HS-5 (cell line): ENCODE results near the gene SRR.
A peak's percentile ranks its signal among the peaks of the same experiment; 100 is the strongest.
"Not testable (repeated sequence)": the region's sequence is repeated elsewhere in the genome, so short reads cannot be mapped to it uniquely, and the experiment has no call there.

Experiments
- DNase-seq: peaks from one replicate; pipeline ENCODE4 v3.0.0-alpha.2; 2012; ENCODE audit warnings: low read depth

The SRR gene

DNA sequence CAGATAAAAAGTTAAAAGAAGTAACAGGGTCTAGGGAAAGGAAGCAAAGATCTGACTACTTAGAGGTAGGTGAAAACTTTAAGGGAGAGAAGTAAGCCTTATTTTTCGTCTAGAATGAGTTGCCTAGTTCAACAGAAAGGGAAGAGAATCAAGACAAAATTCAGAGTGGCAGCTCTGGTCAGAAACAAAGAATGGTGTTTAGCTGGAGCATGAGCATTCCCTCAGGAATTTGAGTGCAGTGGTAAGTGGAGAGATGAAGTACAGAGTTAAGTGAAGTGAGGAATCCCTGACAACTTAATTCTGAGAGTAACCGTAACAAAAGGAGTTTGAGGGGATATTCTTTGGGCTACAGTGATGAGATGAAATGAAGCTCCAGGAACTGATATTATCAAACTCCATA, 11.7 kb upstream of the SRR start:
- no peak for DNase-seq

DNA sequence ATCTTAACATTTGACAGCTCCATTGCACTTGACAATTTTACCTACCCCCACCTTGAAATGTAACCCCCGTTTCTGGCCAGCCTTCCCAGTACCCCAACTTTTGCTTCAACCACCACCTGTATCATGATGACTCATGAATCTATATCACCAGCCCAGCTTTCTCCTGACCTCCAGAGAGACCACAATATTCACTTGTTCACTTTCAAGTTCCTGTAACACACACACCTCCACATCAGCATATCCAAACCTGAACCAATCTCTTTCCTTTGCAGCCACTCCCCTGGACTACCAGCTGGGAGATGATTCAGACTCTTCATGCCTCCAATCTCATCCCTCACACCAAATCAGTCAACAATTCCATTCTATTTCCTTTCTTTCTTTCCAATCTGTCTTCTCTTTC, 8.2 kb upstream of the SRR start:
- no peak for DNase-seq

DNA sequence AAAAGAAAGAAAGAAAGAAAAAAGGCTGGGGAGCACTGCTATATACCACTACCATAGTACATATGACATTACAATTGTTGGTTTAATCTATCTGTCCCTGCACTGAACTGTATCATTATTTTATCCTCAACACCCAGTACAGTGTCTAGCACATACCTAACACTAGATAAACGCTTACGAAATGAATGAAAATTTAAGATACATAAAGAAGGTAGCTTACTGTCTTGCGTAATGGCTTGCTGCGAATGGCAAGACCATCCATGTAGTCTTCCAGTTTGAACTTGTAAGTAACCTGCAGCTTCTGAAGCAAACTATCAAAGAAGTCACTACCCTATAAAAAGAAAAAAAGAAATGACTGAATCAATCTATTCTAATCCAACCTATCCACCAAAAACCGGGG, 6.7 kb upstream of the SRR start:
- DNase-seq, result no peak

DNA sequence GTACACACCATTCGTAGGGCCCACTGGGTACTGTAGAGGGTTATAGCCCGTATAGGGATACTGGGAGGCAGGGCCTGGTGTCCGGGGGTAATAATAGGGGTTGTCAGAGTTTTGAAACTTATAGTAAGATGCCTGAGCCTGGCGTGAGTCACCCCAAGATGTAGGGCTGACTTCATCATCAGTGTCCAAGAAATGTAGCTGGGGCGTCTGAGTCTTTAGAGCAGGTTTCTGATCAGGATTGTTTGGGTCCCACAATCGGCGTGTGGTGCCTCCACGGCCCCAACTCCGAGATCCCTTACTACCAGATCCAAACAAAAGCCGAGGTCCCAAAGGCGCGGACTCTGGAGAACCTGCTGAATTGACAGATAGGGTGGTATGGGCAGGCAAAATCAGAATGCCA, 4.6 kb upstream of the SRR start:
- no peak for DNase-seq

DNA sequence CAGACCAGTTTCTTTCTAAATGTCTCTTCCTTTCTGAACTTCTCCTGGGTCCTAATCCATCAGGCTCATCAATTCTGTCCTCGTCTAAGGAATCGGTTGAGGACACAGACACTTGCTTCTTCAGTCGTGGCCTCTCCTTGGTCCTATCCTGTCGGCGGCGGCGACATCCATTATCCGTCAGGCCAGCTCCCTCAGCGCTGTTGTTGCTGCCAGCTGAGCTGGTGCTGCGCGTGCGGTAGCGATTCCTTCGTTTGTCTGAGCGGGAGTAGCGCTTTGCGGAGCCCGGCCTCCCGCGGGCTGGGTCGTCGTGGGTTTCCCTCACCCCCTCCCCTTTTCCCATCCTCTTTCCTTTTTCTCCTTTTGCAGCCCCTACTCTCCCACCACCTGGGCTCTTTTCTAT, 4.0 kb upstream of the SRR start:
- no peak for DNase-seq

DNA sequence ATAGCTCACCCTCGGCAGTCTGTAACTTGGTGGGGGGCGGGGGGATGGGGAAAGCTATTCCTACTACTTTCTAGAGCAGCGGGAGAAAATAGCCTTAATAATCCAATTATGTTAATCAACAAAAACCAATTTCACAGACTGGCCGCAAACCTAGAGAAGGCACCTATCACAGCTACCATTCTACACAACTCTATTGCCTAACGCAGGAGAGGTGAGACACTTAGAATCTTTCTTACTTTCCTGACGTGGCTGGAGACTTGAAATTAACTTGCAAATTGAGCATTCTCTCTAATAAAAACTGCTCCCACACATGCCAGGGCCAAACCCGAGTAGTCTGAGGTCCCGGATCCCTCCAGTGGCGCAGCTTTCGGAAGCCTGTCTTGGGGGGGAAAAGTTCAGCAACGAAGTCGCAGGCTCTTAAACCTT, 959 bp upstream of the SRR start:
- DNase-seq, result no peak

DNA sequence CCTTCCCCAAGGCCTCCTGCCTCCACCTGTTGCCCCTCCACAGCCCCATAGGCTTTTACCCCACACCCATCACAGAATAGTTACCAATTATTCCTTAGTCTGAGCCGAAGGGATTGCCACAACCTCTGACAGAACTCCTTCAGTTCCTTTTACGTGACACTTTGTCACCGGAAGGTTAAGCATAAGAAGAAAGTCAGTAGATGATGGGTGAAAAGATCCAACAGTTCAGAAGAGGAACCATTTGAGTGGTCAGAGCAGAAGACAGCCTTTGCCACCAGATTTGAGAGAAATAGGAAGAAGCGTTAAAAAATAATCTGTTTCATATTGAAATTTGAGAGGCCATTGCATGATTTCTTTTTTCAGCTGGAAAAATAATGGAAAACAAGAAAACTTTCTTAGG, 1.2 kb downstream of the SRR start:
- no peak for DNase-seq

DNA sequence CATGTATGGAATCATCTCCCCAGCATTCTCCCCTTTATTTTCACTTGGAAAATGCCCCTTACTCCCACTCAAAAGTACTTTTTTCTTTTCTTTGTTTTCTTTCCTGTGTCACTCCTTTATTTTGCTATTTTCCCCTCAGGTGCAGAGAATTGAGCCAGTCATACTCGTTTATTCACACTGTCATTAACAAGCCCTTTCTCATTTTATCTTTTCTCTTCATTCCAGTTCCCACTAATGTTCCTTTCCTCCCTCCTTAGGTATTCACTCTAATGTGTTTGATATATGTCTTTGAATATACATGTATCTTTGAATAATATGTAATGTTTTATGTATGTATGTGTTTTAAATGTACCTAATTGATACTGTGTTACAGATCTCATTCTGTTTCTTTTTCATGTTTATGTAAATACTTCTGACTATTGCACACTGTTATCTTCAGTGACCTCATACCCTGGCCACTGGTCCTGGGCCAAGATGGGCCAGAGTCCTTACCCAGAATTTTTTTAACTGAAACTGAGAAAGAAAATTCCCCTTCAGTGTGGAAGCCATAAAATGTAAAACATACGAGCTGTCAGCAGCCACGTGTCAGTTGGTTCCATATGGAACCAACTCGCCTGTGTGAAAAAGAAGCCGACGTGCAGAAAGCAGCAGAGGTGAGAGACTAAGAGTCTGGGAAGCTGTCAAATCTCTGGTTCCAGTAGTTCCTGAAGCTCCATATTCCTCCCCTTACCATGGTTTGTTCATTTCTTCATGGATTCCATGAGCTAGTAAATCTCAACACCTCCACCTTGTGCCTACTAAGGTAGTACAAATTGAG, 5.8 kb downstream of the SRR start:
- no peak for DNase-seq

DNA sequence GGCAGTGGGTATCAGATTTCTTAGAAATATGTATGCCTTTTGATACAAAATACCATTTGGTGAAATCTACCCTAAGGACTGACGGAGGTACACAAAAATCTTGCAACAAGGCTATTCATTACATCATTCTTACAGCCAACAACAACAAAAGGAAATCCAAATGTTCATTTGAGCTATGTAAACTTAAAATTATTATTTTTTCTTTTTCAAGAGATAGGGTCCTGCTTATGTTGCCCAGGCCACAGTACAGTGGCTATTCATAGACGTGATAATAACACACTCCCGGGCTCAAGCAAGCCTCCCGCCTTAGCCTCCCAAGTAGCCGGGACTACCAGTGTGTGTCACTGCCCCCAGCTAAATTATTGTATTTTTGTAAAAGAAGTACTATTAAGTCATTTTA, 9.0 kb downstream of the SRR start:
- DNase-seq, result no peak

DNA sequence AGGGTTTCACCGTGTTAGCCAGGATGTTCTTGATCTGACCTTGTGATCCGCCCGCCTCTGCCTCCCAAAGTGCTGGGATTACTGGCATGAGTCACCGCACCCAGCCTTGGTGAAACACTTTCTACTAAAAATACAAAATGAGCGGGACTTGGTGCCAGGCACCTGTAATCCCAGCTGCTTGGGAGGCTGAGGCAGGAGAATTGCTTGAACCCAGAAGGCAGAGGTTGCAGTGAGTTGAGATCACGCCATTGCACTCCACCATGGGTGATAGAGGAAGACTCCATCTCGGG, 13.1 kb downstream of the SRR start:
- not testable (repeated sequence) for DNase-seq

DNA sequence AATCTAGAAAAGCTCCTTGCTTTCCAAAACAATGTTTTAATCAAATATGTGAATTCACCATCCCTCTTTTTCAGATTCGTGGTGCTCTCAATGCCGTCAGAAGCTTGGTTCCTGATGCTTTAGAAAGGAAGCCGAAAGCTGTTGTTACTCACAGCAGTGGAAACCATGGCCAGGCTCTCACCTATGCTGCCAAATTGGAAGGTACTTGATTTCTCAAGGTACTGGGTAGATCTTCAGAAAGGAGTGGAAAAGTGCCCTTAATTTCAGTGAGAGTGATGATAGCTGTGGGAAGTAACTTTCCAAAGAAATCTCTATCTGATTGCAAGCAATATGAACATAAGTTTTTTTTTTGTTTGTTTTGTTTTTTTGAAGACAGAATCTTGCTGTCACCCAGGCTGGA, 14.0 kb downstream of the SRR start:
- DNase-seq, result no peak

DNA sequence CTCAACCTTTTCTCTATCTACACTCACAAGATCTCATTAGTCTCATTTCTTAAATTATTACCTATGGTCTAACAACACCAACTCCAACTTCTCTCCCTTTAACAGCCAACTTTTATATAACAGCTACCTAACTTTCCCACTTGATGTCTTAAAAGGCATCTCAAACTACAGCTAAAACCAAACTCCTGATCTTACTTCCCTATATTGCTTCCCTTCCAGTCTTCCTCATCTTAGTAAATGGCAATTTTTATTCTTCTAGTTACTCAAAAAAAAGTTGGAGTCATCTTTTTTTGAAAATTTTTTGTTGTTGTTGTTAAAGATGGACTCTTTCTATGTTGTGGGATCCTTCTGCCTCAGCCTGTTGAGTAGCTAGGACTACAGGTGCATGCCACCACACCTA, 15.3 kb downstream of the SRR start:
- no peak for DNase-seq

DNA sequence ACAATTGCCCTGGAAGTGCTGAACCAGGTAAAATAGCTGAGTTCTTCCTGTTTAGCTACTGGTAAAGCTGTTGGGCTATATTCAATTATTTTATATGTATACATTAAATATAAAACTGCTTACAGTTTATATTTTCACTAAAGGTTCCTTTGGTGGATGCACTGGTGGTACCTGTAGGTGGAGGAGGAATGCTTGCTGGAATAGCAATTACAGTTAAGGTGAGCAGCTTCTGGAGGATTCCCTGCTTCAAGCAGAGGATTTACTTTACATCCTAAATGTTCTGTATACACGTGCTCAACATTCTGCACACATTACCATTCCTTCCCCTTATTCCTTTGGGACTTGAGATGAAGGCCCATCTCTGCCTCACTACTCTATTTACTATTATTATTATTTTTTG, 17.6 kb downstream of the SRR start:
- DNase-seq, result no peak

DNA sequence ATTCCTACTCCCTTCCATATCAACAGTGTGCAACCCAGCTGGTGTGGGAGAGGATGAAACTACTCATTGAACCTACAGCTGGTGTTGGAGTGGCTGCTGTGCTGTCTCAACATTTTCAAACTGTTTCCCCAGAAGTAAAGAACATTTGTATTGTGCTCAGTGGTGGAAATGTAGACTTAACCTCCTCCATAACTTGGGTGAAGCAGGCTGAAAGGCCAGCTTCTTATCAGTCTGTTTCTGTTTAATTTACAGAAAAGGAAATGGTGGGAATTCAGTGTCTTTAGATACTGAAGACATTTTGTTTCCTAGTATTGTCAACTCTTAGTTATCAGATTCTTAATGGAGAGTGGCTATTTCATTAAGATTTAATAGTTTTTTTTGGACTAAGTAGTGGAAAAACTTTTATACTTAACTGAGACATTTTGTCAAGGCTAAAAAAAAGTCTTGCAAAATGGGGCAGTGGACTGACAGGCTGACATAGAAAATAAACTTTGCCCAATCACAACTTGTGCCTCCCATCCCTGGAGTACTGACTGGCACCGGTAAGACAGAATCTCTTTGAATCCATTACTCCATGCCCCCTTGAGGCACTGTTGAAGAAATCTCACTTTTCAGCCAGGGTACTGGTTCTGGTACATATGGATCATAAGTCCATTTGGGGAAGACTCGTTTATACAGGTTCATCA, 20.0 kb downstream of the SRR start:
- DNase-seq, result no peak

DNA sequence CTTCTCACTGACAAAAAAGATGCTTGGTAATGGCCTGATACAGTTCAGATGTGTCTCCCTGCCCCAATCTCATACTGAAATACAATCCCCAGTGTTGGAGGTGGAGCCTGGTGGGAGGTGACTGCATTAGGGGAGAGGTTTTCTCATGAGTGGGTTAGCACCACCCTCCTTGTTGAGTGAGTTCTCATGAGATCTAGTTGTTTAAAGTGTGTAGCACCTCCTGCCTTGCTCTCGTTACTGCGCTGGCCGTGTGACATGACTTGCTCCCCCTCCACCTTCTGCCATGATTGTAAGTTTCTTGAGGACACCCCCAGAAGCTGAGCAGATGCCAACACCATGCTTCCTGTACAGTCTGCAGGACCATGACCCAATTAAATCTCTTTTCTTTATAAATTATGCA, 27.6 kb downstream of the SRR start:
- no peak for DNase-seq

DNA sequence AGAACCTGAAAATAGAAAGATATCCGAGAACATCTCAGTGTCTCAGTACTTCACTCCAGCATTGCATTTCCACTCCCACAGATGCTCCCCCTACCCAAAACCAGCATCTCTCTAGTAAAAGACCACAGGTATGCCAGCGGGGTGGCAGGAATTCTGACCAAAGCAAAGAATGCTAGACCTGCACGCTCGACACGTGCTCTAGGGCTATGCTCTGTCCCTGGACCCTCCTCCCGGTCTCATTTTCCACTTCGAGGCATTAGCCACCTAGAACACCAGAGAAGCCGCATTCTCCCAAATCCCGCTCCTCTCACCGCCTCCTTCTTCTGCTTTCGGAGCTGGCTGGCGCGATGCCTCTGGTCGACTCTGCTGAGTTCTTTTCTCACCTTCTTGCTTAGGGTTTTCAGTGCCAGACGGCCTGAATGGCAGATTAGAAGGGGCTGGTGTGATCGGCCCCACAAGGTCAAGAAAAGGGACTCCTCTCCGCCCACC, 32.0 kb downstream of the SRR start:
- DNase-seq, result no peak

DNA sequence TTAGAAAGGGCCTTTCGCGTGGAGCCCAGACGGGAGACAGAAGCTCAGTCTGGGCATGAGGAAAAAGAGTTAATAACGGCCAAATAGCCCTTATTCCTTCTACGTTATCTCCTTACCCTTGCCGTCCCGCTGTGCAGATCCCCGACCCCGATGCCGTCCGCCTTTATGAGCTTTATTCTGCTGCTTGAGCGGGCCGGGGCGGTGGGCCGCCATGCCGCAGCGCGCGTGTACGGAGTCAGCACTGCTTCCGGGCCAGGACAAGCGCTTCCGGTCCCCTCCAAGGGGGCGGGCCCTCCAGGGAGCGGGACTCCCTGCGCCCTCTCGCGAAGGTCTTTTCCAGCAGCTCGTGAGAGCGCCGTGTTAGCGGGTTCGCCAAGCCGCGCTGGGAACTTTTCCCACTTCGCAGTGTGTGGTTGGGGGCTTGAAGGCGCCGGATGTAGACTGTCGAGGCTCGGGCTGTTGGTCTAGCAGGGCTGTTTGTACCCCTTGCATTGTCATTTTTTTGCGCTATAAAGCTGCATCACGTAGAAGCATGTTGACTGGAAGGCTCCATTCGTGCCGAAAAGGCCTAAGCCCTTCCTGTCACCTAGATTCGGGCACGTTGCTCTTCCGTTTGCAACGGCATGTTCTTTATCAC, 32.6 kb downstream of the SRR start, which contains the start of gene TSR1:
Gene TSR1, minus strand, starts transcription at position 243 of the 637 bp plus-strand sequence. Its CDS starts 30 bp downstream, at position 213.
- peak; percentile 63 for DNase-seq

DNA sequence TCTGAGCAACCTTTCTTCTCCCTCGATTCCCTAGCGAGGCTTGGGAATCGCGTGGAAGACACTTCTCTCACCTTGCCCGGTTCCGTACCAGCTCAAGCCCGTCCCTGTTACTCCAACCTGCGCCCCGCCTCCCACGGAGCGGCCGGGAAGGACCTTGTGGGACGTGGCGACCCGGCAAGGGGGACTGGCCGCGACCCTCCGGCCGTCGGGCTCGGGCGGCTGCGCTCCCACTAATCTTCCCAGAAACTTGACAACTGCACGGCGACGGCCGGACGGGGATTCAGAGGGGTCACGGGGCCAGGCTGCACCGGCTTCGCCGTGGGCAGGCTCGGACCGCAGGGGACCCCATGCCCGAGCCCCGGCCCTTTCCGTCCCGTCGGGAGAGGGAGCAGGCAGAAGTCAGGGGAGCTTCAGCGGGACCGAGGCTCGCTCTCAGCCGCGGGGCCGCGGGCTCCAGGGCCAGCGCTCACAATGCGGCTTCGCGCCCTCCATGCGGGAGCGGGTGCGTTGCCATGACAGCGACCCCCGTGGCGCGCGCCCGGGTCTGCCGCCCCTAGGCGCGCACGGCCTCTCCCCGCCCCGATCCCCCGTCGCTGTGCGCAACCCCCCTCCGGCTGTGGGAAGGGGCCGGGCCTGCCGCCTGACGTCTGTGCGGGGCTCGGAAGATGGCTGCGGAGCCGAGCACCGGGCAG, 33.2 kb downstream of the SRR start, which contains the start of gene SGSM2:
Gene SGSM2, plus strand, starts transcription at position 650 of the 692 bp plus-strand sequence. CDS start 188 bp downstream, outside the sequence.
- no peak for DNase-seq

DNA sequence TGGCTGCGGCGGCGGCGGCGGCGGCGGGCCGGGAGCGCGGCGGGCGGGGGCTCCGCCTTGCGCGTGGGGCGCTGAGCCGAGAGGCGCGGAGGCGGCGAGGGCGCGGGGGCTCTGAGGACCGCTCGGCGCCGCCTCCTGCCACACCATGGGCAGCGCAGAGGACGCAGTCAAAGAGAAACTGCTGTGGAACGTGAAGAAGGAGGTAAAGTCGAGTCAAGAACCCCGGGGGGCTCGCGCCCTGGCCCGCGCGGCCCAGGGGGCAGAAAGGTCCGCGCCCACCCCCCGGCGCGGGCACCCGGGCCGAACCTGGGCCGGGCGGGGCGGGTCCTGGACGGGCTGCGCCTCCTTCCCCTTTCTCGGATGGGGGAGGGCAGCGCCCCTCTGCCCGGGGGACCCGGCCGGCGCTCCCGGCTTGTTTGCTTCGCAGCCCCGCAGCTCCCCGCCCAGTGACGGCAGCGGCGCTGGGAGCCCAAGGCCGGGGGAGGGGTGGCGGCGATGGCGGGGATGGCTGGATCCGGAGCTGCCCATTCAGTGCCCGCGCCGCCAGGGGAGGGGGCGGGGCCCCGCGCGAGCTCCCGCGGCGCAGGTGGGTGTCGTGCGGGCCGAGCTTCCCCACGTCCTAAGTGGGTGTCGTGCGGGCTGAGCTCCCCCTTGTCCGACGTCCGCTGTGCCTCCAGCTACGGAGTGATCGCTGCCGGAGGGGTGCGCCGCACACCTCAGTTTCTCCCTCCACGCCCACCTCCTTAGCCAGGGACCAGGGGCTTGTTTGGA, 34.0 kb downstream of the SRR start:
- no peak for DNase-seq

DNA sequence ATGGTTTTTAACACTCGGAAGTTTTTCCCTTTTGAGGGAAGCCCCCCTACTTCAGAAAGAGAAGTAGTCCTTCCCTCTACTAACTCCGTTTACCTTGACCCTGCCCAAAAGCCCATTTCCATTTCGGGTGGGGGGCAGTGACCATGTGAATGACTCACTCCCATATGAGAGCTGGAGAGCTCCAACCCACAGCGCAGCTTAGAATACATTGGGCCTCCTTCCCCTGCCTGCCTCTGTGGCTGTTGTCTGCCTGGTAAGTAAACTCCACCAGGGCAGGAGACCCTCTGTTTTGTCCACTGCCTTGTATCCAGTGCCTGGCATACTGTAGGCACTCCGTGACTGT, 34.5 kb downstream of the SRR start:
- DNase-seq, result no peak

DNA sequence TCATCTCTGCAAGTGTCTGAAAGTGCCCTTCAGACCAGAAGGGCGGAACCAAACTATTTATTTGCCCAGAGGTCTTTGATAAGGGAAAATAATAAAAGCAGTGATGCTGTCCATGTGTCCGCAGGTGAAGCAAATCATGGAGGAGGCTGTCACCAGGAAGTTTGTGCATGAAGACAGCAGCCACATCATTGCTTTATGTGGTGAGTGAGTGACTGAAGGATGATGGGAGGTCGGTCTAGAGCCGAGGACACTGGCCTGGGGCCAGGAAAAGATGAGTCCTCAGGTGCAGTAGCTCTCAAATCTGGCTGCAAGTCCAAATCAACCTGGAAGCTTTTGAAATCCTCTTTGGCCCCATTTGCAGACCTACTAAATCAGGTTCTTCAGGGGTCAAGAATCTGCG, 39.7 kb downstream of the SRR start:
- no peak for DNase-seq

DNA sequence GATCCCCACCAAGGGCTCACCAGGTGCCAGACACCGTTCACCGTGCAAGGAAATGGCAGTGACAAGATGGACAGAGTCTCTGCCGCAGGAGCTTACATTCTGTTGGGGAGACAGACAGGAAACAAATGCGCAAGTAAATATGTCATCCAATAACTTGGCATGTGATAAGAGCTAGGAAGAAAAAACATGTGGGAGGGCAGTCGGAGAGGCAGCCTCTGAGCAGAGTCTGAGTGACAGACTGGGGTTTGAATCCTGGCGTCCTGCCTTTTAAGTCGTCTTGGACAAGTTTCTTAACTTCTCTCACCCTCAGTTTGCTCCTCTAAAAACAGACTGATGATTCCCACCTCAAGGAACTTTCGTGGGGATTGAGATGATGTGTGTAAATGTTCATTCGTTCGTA, 40.8 kb downstream of the SRR start:
- no peak for DNase-seq
